Tibial nerve (tissue), 4 donors: ENCODE results near the gene AP3S2. TPM values are rescaled to one million over a fixed set of nuclear protein-coding genes. Genes with fewer than 3 reads are reported as not detected.

ENCODE experiments used
- DNase-seq, 2 donors: peaks; one replicate each; pipeline ENCODE4 v3.0.0-alpha.2; 2019; ENCODE audit warnings: low spot score in 2 of 2
- H3K27ac ChIP-seq, 4 donors: fragments of 200-600 bp; sonication (generic) in 3 of 4; one replicate each; pipeline ENCODE4 v1.5.1; 2017 to 2019; ENCODE audit warnings: mild to moderate bottlenecking in 1 of 4
- H3K27me3 ChIP-seq, 2 donors: fragments of 200-600 bp; sonication (generic) in 1 of 2; one replicate each; pipeline versions ENCODE4 v1.5.1 to v1.6.0; 2017 to 2019
- H3K36me3 ChIP-seq, 3 donors: fragments of 200-600 bp; sonication (generic); one replicate each; pipeline ENCODE4 v1.5.1; 2018 to 2019
- H3K4me1 ChIP-seq, 4 donors: fragments of 200-600 bp; sonication (generic) in 3 of 4; one replicate each; pipeline ENCODE4 v1.5.1; 2017 to 2019
- H3K4me3 ChIP-seq, 4 donors: fragments of 200-600 bp; sonication (generic) in 3 of 4; one replicate each; pipeline ENCODE4 v1.5.1; 2017 to 2019; ENCODE audit warnings: mild to moderate bottlenecking in 1 of 4, moderate library complexity in 1 of 4
- H3K9me3 ChIP-seq, 4 donors: fragments of 200-600 bp; sonication (generic) in 3 of 4; one replicate each; pipeline ENCODE4 v1.5.1; 2017 to 2019
- CTCF ChIP-seq, 5 experiments: fragments of 200-600 bp in 3 of 5; fragments of 450-650 bp in 2 of 5; sonication (generic) in 3 of 5; IDR thresholded peaks; one replicate each; pipeline ENCODE4 v1.5.1; 2016 to 2019; ENCODE audit warnings: antibody characterized with exemption in 5 of 5, mild to moderate bottlenecking in 3 of 5, moderate library complexity in 2 of 5
- EP300 ChIP-seq, 2 donors: sonication (generic); formaldehyde crosslinking; IDR thresholded peaks; one replicate each; pipeline ENCODE4 v1.6.1; 2017; ENCODE audit warnings: antibody characterized with exemption in 2 of 2, mild to moderate bottlenecking in 1 of 2
- POLR2A ChIP-seq, 2 donors: fragments of 450-650 bp; IDR thresholded peaks; one replicate each; pipeline ENCODE4 v1.6.1; 2017; ENCODE audit warnings: antibody characterized with exemption in 2 of 2, mild to moderate bottlenecking in 2 of 2, moderate library complexity in 2 of 2
- WGBS, 2 donors: methylation state at CpG; one replicate each; pipeline ENCODE4 v1.1.5; 2018; 5-methylcytosine and 5-hydroxymethylcytosine counted together
- total RNA-seq, 4 donors: library from RNA; depleted of rRNA; stranded (reverse); fragments of >200 nt; gene quantifications; one replicate each; pipeline ENCODE4 v1.1.0, GENCODE V29; 2016

The AP3S2 gene
- total RNA-seq, 4 donors from 2014 or later = 49.2 to 61.4 (median 52.2) TPM

- H3K9me3 ChIP-seq = peaks cover 0 to 7% (median 0%) of the 10 kb centered on the region in 4 donors
- DNase-seq = no peak
- WGBS, 2 donors = 96 to 97% methylated on average over 7 of the region's 7 CpGs
- no peaks in the 10 kb centered on the region for H3K36me3 ChIP-seq
- peak overlapping the region in 1 of 4 donors; percentile 22 for H3K27ac ChIP-seq
- no peak overlapping the region for H3K4me3 ChIP-seq
- peaks cover 0 to 33% of the 10 kb centered on the region in 2 donors for H3K27me3 ChIP-seq
- H3K4me1 ChIP-seq = peaks cover 0 to 59% (median 5%) of the 10 kb centered on the region in 4 donors
- TF ChIP-seq EP300 (IDR thresholded peaks at IDR 0.05) (no peak), POLR2A (IDR thresholded peaks at IDR 0.05) (no peak), CTCF (IDR thresholded peaks at IDR 0.05) (no peak)
These were observed 83.0 kb downstream of the AP3S2 start for GRCh38 chr15:89810837-89811236.

GRCh38 chr15:89809787-89810148 is 84.0 kb downstream of the AP3S2 start:
- Histone ChIP-seq H3K36me3 (peaks cover 0 to under 1% (median 0%) of the 10 kb centered on the region in 3 donors), H3K4me3 (no peak overlapping the region), H3K27ac (no peak overlapping the region), H3K4me1 (peaks cover 0 to 53% (median 5%) of the 10 kb centered on the region in 4 donors), H3K27me3 (peaks cover 0 to 23% of the 10 kb centered on the region in 2 donors), H3K9me3 (no peaks in the 10 kb centered on the region)
- TF ChIP-seq CTCF (IDR thresholded peaks at IDR 0.05) (no peak), POLR2A (IDR thresholded peaks at IDR 0.05) (no peak), EP300 (IDR thresholded peaks at IDR 0.05) (no peak)
- 97% methylated on average over 5 of the region's 5 CpGs for WGBS, 2 donors
- no peak for DNase-seq

GRCh38 chr15:89809093-89809786 is 84.6 kb downstream of the AP3S2 start:
- Histone ChIP-seq H3K27me3 (peaks cover 0 to 17% of the 10 kb centered on the region in 2 donors), H3K27ac (peak overlapping the region in 1 of 4 donors; percentile 1), H3K4me3 (no peak overlapping the region), H3K9me3 (no peaks in the 10 kb centered on the region), H3K4me1 (peaks cover 0 to 48% (median 2%) of the 10 kb centered on the region in 4 donors), H3K36me3 (peaks cover 0 to 6% (median 0%) of the 10 kb centered on the region in 3 donors)
- TF ChIP-seq EP300 (IDR thresholded peaks at IDR 0.05) (no peak), CTCF (IDR thresholded peaks at IDR 0.05) (no peak), POLR2A (IDR thresholded peaks at IDR 0.05) (no peak)
- no peak for DNase-seq
- WGBS, 2 donors = 65 to 73% methylated on average over 7 of the region's 8 CpGs

- TF ChIP-seq EP300 (IDR thresholded peaks at IDR 0.05) = no peak
- no peak for TF ChIP-seq POLR2A (IDR thresholded peaks at IDR 0.05)
- no peak for TF ChIP-seq CTCF (IDR thresholded peaks at IDR 0.05)
- Histone ChIP-seq H3K27me3 (peaks cover 0 to 8% of the 10 kb centered on the region in 2 donors), H3K36me3 (peaks cover 0 to 16% (median 0%) of the 10 kb centered on the region in 3 donors), H3K9me3 (no peaks in the 10 kb centered on the region), H3K27ac (peak overlapping the region in 1 of 4 donors; percentile 1), H3K4me3 (no peak overlapping the region), H3K4me1 (peaks cover 0 to 38% (median 0%) of the 10 kb centered on the region in 4 donors)
- 89 to 90% methylated on average over 10 of the region's 10 CpGs for WGBS, 2 donors
- no peak for DNase-seq
These were observed 85.5 kb downstream of the AP3S2 start for GRCh38 chr15:89808160-89808870.

GRCh38 chr15:89807689-89808088 is 86.1 kb downstream of the AP3S2 start:
- peaks cover 0 to 32% (median 0%) of the 10 kb centered on the region in 4 donors for H3K4me1 ChIP-seq
- WGBS, 2 donors = 90 to 92% methylated on average over 6 of the region's 6 CpGs
- no peak for DNase-seq

More at GRCh38 chr15:89807689-89808088, 86.1 kb downstream of the AP3S2 start:
- TF ChIP-seq EP300 (IDR thresholded peaks at IDR 0.05) (no peak), CTCF (IDR thresholded peaks at IDR 0.05) (no peak), POLR2A (IDR thresholded peaks at IDR 0.05) (no peak)
- Histone ChIP-seq H3K4me3 (no peak overlapping the region), H3K27me3 (peaks cover 0 to 2% of the 10 kb centered on the region in 2 donors), H3K9me3 (no peaks in the 10 kb centered on the region), H3K27ac (no peak overlapping the region), H3K36me3 (peaks cover 0 to 22% (median 0%) of the 10 kb centered on the region in 3 donors)
